GM12874 (cell line): Measurements from ENCODE around the gene EPN2.

Experiments
- CTCF ChIP-seq: IDR thresholded peaks from 2 replicates; pipeline ENCODE4 v1.5.1; 2011; ENCODE audit warnings: low read depth, mild to moderate bottlenecking, control low read depth, low read length, moderate library complexity; ENCODE audit not compliant: insufficient read depth

The EPN2 gene

GRCh38 chr17:19368229-19368628, 131.1 kb downstream of the EPN2 start:
- TF ChIP-seq CTCF, result no peak

GRCh38 chr17:19369107-19369778, 132.1 kb downstream of the EPN2 start:
- TF ChIP-seq CTCF, result no peak

- TF ChIP-seq CTCF, result no peak
Observed at GRCh38 chr17:19369846-19370492, 132.8 kb downstream of the EPN2 start.

GRCh38 chr17:19370493-19370960, 133.4 kb downstream of the EPN2 start:
- TF ChIP-seq CTCF, result no peak

- no peak for TF ChIP-seq CTCF
Observed at GRCh38 chr17:19371259-19372010, 134.3 kb downstream of the EPN2 start.

GRCh38 chr17:19372011-19372370, 134.8 kb downstream of the EPN2 start:
- no peak for TF ChIP-seq CTCF

- TF ChIP-seq CTCF, result no peak
Observed at GRCh38 chr17:19372439-19372838, 135.3 kb downstream of the EPN2 start.
